ENCODE data around the gene TRRAP.

The TRRAP gene

GRCh38 chr7:98993024-98993897 is 114.9 kb downstream of the TRRAP start:
- no peak for DNase-seq

- DNase-seq, result no peak
These were observed 116.0 kb downstream of the TRRAP start for GRCh38 chr7:98994046-98994944.

- DNase-seq, result no peak
These were observed 116.8 kb downstream of the TRRAP start for GRCh38 chr7:98995111-98995510.

GRCh38 chr7:98995523-98996149 is 117.3 kb downstream of the TRRAP start:
- DNase-seq, result no peak

GRCh38 chr7:98996150-98996552 is 117.8 kb downstream of the TRRAP start:
- no peak for DNase-seq

GRCh38 chr7:98997846-98998245 is 119.5 kb downstream of the TRRAP start:
- DNase-seq, result no peak

GRCh38 chr7:98998821-98999725 is 120.7 kb downstream of the TRRAP start:
- no peak for DNase-seq

- no peak for DNase-seq
These were observed 122.0 kb downstream of the TRRAP start for GRCh38 chr7:99000196-99000903.

- DNase-seq, result no peak
These were observed 122.7 kb downstream of the TRRAP start for GRCh38 chr7:99000904-99001465.

- no peak for DNase-seq
These were observed 123.3 kb downstream of the TRRAP start for GRCh38 chr7:99001482-99002147.

GRCh38 chr7:99002148-99002826 is 124.0 kb downstream of the TRRAP start:
- DNase-seq, result no peak

GRCh38 chr7:99002827-99003212 is 124.5 kb downstream of the TRRAP start:
- DNase-seq, result no peak

GRCh38 chr7:99003419-99003818 is 125.1 kb downstream of the TRRAP start:
- no peak for DNase-seq

GRCh38 chr7:99004216-99004615 is 125.9 kb downstream of the TRRAP start:
- no peak for DNase-seq

GRCh38 chr7:99004781-99005500 is 126.6 kb downstream of the TRRAP start:
- DNase-seq, result no peak

- no peak for DNase-seq
These were observed 127.4 kb downstream of the TRRAP start for GRCh38 chr7:99005776-99006175.

GRCh38 chr7:99006739-99007424 is 128.6 kb downstream of the TRRAP start:
- no peak for DNase-seq

- DNase-seq, result no peak
These were observed 129.9 kb downstream of the TRRAP start for GRCh38 chr7:99008181-99008631.
